Stimulated activated CD8-positive, alpha-beta memory T cell treated with anti-CD3 and anti-CD28 coated beads, Interleukin-7, amount 100 ng/mL, for 48 hours (primary cell): ENCODE data around the gene PPM1F.
"Not testable (repeated sequence)": the region's sequence is repeated elsewhere in the genome, so short reads cannot be mapped to it uniquely, and the experiment has no call there.

Experiments
- DNase-seq, 2 donors: peaks; one replicate each; pipeline ENCODE4 v3.0.0-alpha.2; 2020; ENCODE audit warnings: low read depth in 1 of 2; ENCODE audit errors: extremely low read depth in 1 of 2

Gene PPM1F

DNA sequence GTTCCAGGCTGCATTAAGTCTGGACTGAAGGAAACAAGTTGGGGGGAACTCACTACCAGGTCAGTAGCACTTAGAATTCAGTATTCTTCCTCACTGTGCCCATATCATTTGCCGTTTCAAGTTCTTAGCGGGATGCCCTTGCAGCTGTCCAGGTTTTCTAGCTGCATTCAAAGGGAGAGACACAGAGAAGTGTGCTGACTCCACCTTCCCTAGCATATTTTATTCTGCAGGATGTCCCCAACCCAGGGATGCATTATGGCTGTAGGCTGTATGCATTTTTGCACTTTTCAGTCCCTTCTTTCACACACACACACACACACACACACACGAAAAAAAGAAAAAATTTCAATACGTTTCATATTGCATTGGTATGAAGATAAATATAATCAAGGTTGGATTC, 49.4 kb downstream of the PPM1F start:
- DNase-seq, result no peak

DNA sequence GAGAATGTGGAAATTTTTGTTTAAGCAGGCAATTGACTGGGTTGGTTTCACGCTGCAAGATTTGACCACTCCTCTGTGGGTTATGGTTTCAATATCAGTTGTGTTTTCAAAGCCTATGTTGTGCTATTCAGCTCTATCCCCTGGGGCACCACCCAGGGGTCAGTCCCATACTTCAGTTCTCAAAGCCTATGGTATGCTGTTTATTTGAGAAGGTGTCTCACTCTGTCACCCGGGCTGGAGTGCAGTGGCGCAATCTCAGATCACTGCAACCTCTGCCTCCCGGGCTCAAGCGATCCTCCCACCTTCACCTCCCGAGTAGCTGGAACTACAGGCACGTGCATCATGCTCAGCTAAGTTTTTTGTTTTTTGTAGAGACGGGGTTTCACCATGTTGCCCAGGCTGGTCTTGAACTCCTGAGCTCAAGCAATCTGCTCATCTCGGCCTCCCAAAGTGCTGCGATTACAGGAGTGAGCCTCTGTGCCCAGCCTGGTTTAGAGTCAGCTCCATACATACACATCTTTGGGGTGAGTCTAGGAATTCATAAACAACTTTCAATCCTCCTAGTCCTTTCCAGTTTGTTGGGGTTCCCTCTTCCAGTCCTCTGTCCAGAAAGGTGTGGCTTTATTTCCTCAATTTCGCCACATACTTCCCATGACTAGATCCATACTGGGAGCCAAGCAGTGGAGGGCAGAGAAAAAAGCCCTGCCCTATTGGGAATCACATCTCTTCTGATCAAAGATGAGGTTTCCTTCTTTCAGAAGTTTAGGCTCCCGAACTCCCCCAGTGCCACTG, 50.2 kb downstream of the PPM1F start:
- no peak for DNase-seq

DNA sequence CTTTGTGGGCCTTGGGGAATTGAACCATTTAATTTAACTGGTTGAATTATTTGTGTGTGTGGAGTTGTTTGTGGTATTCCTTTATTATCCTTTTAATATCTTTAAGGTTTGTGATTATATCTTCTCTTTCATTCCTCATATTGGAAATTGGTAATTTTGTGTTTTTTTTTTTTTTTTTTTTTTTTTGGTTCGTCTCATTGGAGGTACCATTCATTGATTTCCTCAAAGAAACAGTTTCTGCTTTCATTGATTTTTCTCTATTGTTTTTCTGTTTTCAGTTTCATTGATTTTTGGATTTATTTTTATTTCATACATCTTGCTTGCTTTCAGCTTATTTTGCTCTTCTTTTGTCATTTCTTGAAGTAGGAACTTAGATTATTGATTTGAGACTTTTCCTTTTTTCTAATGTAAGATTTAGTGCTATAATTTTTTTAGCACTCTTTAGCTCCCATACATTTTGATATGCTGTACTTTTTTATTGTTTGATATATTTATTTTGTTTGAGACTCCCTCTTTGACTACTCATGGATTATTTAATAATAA, 54.2 kb downstream of the PPM1F start:
- no peak for DNase-seq

- no peak for DNase-seq
Observed at GRCh38 chr22:21896951-21897513, 55.6 kb downstream of the PPM1F start.

DNA sequence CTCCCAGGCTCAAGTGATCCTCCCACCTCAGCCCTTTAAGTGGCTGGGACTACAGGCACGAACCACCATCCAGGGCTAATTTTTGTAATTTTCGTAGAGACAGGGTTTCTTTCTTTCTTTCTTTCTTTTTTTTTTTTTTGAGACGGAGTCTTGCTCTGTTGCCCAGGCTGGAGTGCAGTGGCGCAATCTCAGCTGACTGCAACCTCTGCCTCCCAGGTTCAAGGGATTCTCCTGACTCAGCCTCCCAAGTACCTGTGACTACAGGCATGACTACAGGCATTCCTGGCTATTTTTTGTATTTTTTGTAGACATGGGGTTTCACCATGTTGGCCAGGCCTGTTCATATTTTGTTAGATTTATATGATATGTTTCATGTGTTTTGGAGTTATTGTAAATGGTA, 56.4 kb downstream of the PPM1F start:
- not testable (repeated sequence) for DNase-seq

- DNase-seq, result no peak
Observed at GRCh38 chr22:21894799-21895198, 57.8 kb downstream of the PPM1F start.

GRCh38 chr22:21889251-21889990, 63.2 kb downstream of the PPM1F start:
- DNase-seq, result no peak

GRCh38 chr22:21887841-21888240, 64.8 kb downstream of the PPM1F start:
- no peak for DNase-seq

- DNase-seq, result not testable (repeated sequence)
Observed at GRCh38 chr22:21883930-21884329, 68.7 kb downstream of the PPM1F start.

DNA sequence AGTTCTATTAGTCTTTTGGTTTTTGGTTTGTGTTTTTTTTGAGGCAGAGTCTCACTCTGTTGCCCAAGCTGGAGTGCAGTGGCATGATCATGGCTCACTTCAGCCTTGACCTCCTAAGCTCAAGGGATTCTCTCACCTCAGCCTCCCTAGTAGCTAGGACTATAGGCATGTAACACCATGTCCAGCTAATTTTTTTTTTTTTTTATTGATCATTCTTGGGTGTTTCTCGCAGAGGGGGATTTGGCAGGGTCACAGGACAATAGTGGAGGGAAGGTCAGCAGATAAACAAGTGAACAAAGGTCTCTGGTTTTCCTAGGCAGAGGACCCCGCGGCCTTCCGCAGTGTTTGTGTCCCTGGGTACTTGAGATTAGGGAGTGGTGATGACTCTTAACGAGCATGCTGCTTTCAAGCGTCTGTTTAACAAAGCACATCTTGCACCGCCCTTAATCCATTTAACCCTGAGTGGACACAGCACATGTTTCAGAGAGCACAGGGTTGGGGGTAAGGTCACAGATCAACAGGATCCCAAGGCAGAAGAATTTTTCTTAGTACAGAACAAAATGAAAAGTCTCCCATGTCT, 69.8 kb downstream of the PPM1F start:
- not testable (repeated sequence) for DNase-seq

- DNase-seq, result no peak
Observed at GRCh38 chr22:21881841-21882753, 70.6 kb downstream of the PPM1F start.

DNA sequence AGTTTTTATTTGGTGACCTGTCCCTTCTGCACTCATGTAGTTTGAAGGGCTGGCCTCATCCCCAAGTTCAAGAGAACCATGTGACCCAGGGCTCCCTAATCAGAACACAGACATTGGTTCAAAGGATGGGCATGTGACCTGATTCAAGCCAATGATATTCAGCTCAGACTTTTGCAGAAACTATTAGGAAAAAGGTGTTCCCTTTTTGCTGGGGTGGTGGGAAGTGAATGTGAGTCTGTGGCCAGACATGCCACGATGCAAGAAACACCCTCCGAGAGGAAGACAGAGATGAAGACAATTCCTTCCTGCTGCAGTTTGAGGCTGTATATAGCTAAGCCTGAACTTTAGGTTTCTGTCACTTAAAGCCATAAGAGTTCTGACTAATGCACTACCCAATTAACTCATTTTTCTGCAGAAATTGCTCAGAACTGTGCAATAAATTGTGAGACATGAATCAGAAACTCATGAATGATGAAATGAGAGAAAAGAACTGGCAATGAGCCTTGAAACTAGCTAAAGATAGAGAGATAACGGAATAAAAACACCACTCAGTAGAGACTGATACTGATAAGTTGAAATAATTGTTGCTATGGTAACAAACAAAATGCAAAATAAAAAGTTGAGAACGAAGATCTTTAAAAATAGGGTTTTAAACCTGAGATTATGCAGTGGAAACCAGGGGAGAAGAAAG, 76.0 kb downstream of the PPM1F start:
- peak; percentile 9 to 31 for DNase-seq

- not testable (repeated sequence) for DNase-seq
Observed at GRCh38 chr22:21874953-21875352, 77.7 kb downstream of the PPM1F start.

DNA sequence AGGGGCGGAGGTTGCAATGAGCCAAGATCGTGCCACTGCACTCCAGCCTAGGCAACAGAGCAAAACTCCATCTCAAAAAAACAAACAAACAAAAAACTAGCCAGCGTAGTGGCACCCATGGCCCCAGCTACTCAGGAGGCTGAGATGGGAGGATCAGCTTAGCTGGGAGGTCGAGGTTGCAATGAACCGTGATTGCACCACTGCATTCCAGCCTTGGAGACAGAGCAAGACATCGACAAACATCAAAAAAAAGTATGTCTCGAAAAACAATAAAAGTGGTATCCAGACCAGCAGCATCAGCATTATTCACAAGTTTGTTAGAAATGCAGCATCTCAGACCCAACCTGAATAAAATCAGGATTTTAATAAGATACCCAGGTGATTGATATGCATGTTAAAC, 79.0 kb downstream of the PPM1F start:
- DNase-seq, result no peak

DNA sequence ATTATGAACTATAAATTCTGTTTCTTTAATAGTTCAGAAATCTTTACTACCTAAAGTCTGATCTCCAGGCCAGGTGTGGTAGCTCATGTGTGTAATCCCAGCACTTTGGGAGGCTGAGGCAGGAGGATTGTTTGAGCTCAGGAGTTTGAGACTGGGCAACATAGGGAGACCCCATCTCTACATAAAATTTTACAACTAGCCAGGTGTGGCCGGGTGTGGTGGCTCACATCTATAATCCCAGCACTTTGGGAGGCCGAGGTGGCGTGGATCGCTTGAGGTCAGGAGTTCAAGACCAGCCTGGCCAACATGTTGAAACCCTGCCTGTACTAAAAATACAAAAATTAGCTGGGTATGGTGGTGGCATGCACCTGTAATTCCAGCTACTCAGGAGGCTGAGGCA, 79.9 kb downstream of the PPM1F start:
- not testable (repeated sequence) for DNase-seq
